Erythroblast (primary cell): Measurements from ENCODE around the gene EEFSEC.

Source experiments
- GATA1 ChIP-seq: IDR thresholded peaks from 2 replicates; pipeline ENCODE4 v1.6.1; 2011; ENCODE audit warnings: low read depth, mild to moderate bottlenecking, control low read depth, low read length, moderate library complexity
- POLR2A ChIP-seq: IDR thresholded peaks from 2 replicates; pipeline ENCODE4 v1.6.1; 2011; ENCODE audit warnings: mild to moderate bottlenecking, low read length

GRCh38 chr3:128254967-128255366 lies 101.7 kb downstream of the EEFSEC start:
- no peak for TF ChIP-seq POLR2A
- TF ChIP-seq GATA1: no peak
